NCI-H2107 treated with DMSO at 0.1 percent for 48 hours (cell line): Measurements from ENCODE around the gene C17orf107.

Source experiments
- DNase-seq: peaks from one replicate; lab custom pipeline; 2025; ENCODE audit not compliant: unreplicated experiment; lab: John Stamatoyannopoulos, UW

Gene C17orf107

GRCh38 chr17:4872786-4873185 is 26.6 kb upstream of the C17orf107 start:
- DNase-seq: no peak

DNA sequence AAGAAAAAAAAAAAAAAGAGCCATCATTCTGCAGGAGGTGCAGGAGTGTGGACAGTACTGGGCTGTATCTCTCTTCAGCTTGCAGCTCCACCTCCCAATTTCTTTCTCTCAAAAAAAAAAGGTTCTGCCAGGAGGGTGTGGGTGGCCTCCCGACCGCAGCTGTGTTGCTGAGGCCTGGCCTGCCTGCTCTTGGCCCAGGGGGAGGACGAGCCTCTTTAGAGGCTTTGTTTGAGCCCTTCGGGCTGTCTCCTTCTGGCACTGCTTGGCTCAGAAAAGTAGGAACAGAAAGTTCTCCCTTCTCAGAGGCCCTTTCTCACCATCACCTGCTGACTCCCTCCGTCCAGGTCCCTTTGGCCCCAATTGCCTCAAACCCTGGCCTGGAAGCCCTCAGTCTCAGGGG is 22.2 kb upstream of the C17orf107 start:
- DNase-seq: no peak

DNA sequence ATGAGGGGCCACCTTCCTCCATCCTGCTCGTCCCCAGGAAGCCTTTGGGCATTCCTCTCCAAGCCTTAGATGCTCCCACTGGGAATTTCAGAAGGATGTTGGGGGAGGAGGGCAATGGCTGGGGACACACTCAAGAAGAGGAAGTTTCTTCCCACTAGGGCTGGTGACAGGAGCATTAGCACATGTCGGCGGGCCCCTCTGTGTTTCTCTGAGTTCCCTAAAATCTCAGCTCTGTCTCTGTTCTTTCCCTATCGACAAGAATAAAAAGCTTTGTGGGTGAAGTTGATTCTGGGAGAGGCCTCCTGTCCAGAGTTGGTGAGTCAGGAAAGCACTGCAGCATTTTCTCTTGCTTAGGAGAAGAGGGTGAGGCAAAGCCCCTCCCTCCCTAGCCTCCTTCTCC is 19.7 kb upstream of the C17orf107 start:
- no peak for DNase-seq

- no peak for DNase-seq
These were observed 18.5 kb upstream of the C17orf107 start for GRCh38 chr17:4880857-4881256.

- peak; percentile 23 for DNase-seq
These were observed 17.4 kb upstream of the C17orf107 start for GRCh38 chr17:4881761-4882555.

- DNase-seq: no peak
These were observed 14.8 kb upstream of the C17orf107 start for GRCh38 chr17:4884489-4884888.

- no peak for DNase-seq
These were observed 12.5 kb upstream of the C17orf107 start for GRCh38 chr17:4886830-4887229.

GRCh38 chr17:4887581-4887980 is 11.8 kb upstream of the C17orf107 start:
- no peak for DNase-seq

DNA sequence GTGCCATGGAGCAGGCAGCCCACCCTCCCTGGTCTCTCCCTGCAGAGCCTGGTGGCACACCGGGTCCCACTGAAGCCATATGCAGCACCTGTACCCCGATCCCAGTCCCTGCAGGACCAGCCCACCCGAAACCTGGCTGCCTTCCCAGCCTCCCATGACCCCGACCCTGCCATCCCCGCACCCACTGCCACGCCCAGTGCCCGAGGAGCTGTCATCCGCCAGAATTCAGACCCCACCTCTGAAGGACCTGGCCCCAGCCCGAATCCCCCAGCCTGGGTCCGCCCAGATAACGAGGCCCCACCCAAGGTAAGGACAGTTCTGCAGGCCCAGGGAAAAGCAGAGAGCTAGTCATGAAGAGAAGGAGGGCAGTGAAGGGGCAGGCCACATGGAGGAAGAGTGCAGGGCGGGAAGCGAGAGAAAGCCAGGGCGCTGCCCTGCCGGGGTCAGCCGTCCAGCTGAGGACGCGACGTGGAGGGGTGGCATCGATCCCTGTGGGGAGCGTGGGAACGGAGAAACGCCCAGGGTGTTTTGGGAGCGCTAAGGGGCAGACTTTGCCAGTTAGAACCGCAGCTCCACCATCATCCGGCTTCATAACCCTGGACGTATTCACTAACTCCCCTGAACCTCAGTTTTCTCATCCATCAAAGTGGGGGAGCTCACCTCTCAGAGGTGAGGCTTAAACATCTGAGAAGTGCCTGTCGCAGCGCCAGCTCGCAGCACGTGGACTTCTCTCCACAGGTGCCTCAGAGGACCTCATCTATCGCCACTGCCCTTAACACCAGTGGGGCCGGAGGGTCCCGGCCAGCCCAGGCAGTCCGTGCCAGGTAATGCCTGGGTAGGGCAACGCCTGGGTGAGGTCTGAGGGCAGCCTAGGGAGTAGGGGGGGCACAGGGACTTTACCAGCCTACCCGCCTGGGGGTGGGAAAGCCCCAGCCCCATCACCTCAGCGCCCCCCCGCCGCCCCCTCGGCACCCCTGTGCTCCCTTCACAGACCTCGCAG is 7.6 kb upstream of the C17orf107 start:
- no peak for DNase-seq

- DNase-seq: no peak
These were observed 6.7 kb upstream of the C17orf107 start for GRCh38 chr17:4892499-4893221.

DNA sequence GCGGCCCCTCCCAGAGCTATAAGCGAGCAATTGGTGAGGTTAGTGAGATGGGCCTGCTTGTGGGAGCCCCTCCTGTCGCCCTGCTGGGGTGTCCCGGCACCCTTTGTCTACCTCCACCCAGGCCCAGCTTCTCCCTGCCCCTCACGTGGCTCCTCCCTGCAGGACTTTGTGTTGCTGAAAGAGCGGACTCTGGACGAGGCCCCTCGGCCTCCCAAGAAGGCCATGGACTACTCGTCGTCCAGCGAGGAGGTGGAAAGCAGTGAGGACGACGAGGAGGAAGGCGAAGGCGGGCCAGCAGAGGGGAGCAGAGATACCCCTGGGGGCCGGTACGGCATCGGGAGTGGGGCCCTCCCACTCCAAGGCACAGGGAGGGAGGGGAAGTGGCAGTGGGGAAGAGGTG is 6.1 kb upstream of the C17orf107 start:
- no peak for DNase-seq

GRCh38 chr17:4893721-4894560 is 5.4 kb upstream of the C17orf107 start:
- no peak for DNase-seq

DNA sequence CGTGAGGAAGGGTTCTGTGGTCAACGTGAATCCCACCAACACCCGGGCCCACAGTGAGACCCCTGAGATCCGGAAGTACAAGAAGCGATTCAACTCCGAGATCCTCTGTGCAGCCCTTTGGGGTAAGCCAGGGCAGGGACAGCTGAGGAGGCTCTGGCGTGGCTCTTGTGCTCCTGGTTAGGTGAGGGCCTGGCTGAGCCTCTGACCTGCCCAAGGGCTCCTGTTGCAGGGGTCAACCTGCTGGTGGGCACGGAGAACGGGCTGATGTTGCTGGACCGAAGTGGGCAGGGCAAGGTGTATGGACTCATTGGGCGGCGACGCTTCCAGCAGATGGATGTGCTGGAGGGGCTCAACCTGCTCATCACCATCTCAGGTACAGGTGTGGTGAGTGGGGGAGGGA is 4.2 kb upstream of the C17orf107 start:
- no peak for DNase-seq

DNA sequence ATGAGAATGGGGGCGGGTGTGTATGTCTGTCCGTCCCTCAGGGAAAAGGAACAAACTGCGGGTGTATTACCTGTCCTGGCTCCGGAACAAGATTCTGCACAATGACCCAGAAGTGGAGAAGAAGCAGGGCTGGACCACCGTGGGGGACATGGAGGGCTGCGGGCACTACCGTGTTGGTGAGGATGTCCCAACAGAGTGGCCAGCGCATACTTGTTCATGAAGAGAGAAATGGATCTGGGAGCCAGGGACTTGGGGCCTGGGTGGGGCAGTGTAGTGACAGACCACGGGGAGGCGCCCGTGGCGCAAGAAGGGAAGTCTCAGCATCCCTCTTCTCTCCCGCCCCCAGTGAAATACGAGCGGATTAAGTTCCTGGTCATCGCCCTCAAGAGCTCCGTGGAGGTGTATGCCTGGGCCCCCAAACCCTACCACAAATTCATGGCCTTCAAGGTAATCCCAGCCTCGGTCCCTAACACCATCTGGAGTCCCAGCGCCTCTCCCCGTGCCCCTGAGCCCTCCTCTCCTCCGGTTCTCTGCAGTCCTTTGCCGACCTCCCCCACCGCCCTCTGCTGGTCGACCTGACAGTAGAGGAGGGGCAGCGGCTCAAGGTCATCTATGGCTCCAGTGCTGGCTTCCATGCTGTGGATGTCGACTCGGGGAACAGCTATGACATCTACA is 3.5 kb upstream of the C17orf107 start:
- no peak for DNase-seq

GRCh38 chr17:4896332-4897197 is 2.8 kb upstream of the C17orf107 start:
- no peak for DNase-seq

- no peak for DNase-seq
These were observed 2.1 kb upstream of the C17orf107 start for GRCh38 chr17:4897198-4897687.

- DNase-seq: no peak
These were observed 1.6 kb upstream of the C17orf107 start for GRCh38 chr17:4897785-4898184.

DNA sequence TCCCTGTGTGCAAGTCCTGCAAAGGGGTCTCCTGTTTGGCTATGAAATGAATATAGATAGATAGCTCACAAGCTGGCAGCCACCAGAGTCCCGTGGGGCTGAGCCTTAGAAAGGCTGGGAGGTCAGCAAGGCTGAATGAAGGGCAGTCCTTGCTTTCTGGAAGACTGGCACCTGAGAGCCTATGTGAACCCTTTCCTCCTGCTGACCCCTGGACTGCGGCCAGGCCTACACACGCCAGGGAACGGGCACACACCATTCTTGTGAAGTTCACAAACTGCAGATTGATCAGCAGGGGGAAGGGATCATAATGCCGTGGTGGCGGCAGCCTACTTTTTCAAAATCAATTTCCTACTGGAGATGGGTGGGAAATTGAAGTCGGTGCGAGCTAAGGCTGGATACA is 985 bp upstream of the C17orf107 start:
- DNase-seq: no peak

GRCh38 chr17:4898927-4899326 is 409 bp upstream of the C17orf107 start:
- no peak for DNase-seq
